Fibroblast of mammary gland (primary cell): ENCODE measurements around the gene ANTXRL.
"Not testable (repeated sequence)": the region's sequence is repeated elsewhere in the genome, so short reads cannot be mapped to it uniquely, and the experiment has no call there.

Source experiments
- DNase-seq: peaks from one replicate; pipeline ENCODE4 v3.0.0-alpha.2; 2010; ENCODE audit warnings: low read depth
- H3K4me3 ChIP-seq: 2 replicates; pipeline ENCODE4 v1.5.1; 2011; ENCODE audit warnings: low read depth, mild to moderate bottlenecking, low read length, moderate library complexity; ENCODE audit not compliant: control insufficient read depth
- CTCF ChIP-seq: conservative IDR thresholded peaks from 2 replicates; pipeline ENCODE4 v1.5.1; 2011; ENCODE audit warnings: low read depth, low read length, inconsistent platforms; ENCODE audit not compliant: control insufficient read depth, insufficient read depth

The ANTXRL gene

GRCh38 chr10:46296641-46297141, 9.9 kb downstream of the ANTXRL start:
- H3K4me3 ChIP-seq: no peak overlapping the region
- no peak for DNase-seq
- no peak for TF ChIP-seq CTCF

- TF ChIP-seq CTCF: no peak
- no peak overlapping the region for H3K4me3 ChIP-seq
- no peak for DNase-seq
Measured at GRCh38 chr10:46297406-46298204, 10.8 kb downstream of the ANTXRL start.

- DNase-seq: no peak
- TF ChIP-seq CTCF: no peak
Measured at GRCh38 chr10:46298477-46299285, 11.9 kb downstream of the ANTXRL start.

GRCh38 chr10:46299286-46299535, 12.4 kb downstream of the ANTXRL start:
- no peak for TF ChIP-seq CTCF
- no peak overlapping the region for H3K4me3 ChIP-seq
- DNase-seq: no peak

More at GRCh38 chr10:46298477-46299285, 11.9 kb downstream of the ANTXRL start:
- no peak overlapping the region for H3K4me3 ChIP-seq

GRCh38 chr10:46299536-46300369, 13.0 kb downstream of the ANTXRL start:
- no peak overlapping the region for H3K4me3 ChIP-seq
- DNase-seq: no peak
- no peak for TF ChIP-seq CTCF

GRCh38 chr10:46300370-46300711, 13.5 kb downstream of the ANTXRL start:
- not testable (repeated sequence) for DNase-seq, H3K4me3 ChIP-seq
